HEK293T (cell line): ENCODE data around the gene POLN.

ENCODE experiments used
- ARNT ChIP-seq: fragments of 450-650 bp; IDR thresholded peaks from 2 replicates; pipeline ENCODE4 v1.6.1; 2017; ENCODE audit warnings: mild to moderate bottlenecking
- BHLHE40 ChIP-seq: fragments of 450-650 bp; IDR thresholded peaks from 2 replicates; pipeline ENCODE4 v1.6.1; 2016; ENCODE audit warnings: mild to moderate bottlenecking, moderate library complexity, borderline replicate concordance
- CTBP1 ChIP-seq: fragments of 450-650 bp; IDR thresholded peaks from 2 replicates; pipeline ENCODE4 v1.6.1; 2016; ENCODE audit warnings: borderline replicate concordance
- FOXA1 ChIP-seq: fragments of 450-650 bp; IDR thresholded peaks from 2 replicates; pipeline ENCODE4 v1.6.1; 2016; ENCODE audit warnings: mild to moderate bottlenecking
- FOXK2 ChIP-seq: fragments of 450-650 bp; IDR thresholded peaks from 2 replicates; pipeline ENCODE4 v1.6.1; 2016; ENCODE audit warnings: mild to moderate bottlenecking
- FOXM1 ChIP-seq: fragments of 450-650 bp; IDR thresholded peaks from 2 replicates; pipeline ENCODE4 v1.6.1; 2017; ENCODE audit warnings: mild to moderate bottlenecking, borderline replicate concordance
- HDGF ChIP-seq: fragments of 450-650 bp; IDR thresholded peaks from 2 replicates; pipeline ENCODE4 v1.6.1; 2017; ENCODE audit warnings: antibody characterized with exemption, borderline replicate concordance
- NFRKB ChIP-seq: fragments of 450-650 bp; IDR thresholded peaks from 2 replicates; pipeline ENCODE4 v1.6.1; 2016; ENCODE audit warnings: mild to moderate bottlenecking, moderate library complexity
- SP1 ChIP-seq: fragments of 450-650 bp; IDR thresholded peaks from 2 replicates; pipeline ENCODE4 v1.6.1; 2017
- SUZ12 ChIP-seq: fragments of 450-650 bp; IDR thresholded peaks from 2 replicates; pipeline ENCODE4 v1.6.1; 2016; ENCODE audit warnings: mild to moderate bottlenecking
- TARDBP ChIP-seq: fragments of 450-650 bp; IDR thresholded peaks from 2 replicates; pipeline ENCODE4 v1.6.1; 2016
- ZNF384 ChIP-seq: fragments of 450-650 bp; IDR thresholded peaks from 2 replicates; pipeline ENCODE4 v1.6.1; 2016
- TF ChIP-seq, protein P1 (sequence below): fragments of 450-650 bp; IDR thresholded peaks from 2 replicates; pipeline ENCODE4 v1.6.1; 2016

DNA sequence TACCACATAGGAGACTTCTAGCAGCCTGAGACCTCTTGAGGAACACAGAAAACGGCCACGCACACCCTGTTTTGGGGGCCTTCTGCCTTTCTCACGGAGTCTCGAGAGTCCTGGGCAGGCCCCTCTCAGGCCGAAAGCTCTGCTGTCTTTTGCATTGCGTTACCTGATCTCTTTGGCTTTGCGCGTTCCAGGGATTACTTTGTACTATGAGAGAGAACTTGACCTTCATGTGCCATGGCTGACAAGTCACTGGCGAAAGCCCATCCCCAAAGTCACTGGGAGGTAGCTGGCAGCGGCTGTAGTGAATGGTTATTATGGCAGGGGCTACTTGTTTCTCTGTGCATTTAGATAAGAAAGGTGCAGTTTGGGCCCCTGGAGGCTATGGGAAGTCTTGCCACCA is 190.8 kb downstream of the POLN start:
- TF ChIP-seq FOXA1: no peak
- no peak for TF ChIP-seq FOXM1
- TF ChIP-seq SP1: no peak
- no peak for TF ChIP-seq ZNF384
- no peak for TF ChIP-seq SUZ12
- TF ChIP-seq ARNT: no peak
- no peak for TF ChIP-seq FOXK2
- TF ChIP-seq, protein P1, sequence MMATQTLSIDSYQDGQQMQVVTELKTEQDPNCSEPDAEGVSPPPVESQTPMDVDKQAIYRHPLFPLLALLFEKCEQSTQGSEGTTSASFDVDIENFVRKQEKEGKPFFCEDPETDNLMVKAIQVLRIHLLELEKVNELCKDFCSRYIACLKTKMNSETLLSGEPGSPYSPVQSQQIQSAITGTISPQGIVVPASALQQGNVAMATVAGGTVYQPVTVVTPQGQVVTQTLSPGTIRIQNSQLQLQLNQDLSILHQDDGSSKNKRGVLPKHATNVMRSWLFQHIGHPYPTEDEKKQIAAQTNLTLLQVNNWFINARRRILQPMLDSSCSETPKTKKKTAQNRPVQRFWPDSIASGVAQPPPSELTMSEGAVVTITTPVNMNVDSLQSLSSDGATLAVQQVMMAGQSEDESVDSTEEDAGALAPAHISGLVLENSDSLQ: no peak
- no peak for TF ChIP-seq CTBP1
- no peak for TF ChIP-seq NFRKB
- TF ChIP-seq HDGF: no peak
- TF ChIP-seq TARDBP: no peak
- TF ChIP-seq BHLHE40: no peak
